Dedifferentiated amniotic fluid mesenchymal stem cell (primary cell): ENCODE results near the gene USP47.

Experiments
- DNase-seq: peaks from one replicate; pipeline ENCODE4 v3.0.0-alpha.2; 2016; ENCODE audit errors: extremely low spot score

Gene USP47

DNA sequence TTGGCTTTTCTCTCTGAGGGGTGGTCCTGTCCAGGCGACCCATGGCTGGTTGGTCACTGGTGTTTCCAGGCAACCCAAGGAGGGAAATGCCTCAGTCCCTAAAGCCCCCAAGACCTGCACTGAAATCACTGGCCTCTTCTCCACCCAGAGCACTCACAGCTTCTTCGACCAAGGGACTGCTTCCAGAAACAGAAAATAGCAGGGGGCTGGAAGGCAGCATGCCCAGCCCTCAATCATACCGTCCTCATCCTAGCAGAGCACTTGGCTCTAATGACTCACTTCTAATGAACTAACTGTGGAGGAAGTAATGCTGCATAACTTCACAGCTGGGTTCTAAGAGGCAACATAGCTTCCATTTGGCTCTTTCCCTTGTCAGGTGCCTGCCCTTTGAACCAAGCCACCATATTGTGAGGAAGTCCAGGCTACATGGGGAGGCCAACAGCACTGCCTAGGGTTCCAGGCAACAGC is 139.1 kb downstream of the USP47 start:
- no peak for DNase-seq

DNA sequence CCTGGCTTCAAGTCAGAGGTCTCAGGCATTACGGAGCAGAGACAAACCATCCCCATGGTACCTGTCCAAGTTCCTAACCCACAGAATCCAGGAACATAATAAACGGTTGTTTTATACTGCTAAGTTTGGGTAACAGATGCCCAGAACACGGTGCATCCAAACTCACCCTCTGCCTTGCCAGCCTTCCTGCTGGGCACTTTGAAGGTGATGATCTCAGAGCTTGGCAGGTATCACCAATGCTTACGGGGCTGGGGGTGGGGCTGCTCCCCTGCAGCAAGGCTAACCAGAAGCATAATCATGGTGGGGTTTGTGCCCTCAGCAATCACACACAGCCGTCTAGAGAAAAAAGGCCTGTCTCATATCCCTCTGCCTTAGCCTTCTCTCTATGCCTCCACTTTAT is 139.6 kb downstream of the USP47 start:
- no peak for DNase-seq

DNA sequence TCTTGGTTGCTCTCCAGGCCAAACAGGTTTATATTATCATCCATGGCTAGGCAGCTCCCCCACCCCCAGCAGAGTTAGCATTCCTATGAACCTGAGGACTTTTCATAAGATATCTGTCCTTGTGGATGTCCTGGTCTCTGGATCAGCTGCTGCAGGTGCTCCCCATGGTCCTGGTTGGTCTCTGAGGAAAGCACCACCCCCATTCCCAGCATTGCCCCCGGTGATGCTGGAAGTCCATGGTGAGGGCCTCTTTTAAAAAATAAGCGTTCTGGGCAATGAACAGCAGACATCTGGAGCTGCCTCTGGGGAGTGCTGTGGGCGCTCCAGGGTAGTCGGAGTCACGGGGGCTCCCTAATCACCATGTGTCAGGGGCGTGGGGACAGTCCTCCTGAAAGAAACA is 140.1 kb downstream of the USP47 start:
- no peak for DNase-seq

DNA sequence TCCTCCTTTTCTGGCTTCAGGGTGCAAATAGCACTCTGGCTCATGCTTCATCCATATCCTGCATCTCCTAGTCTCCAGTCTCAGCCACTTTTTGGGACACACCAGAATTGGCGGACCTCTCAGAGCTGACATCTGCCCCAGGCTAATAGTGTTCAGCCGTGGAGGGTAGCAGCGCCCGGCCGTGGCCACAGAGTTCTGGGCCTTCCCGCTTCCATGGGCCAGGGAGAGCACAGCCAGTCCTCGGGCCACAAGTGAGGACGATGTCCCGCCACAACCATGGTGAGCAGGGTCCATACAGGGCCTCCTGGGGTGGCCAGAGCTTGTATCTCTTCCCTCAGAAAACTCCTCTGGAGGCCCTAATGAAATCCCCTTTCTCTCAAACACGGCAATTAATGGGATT is 140.7 kb downstream of the USP47 start:
- no peak for DNase-seq

DNA sequence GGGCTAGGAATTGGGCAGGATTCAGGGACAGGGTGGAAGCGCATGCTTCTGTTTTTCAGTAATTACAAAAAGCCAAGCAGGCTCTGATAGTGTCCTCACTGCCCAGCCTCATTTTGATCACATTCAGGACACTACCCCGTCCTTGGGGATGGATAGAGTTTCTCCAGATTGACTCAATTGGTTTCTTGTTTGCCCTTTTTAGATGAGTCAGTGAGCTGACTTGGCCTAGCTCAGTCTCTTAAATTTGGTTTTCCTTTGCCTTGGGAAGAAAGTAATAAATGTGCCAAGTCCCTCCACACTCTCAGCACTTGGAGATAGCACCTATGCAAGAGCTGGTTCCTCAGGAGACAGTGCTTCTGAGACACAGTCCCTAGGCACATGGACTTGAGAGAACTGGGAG is 141.2 kb downstream of the USP47 start:
- DNase-seq: no peak

DNA sequence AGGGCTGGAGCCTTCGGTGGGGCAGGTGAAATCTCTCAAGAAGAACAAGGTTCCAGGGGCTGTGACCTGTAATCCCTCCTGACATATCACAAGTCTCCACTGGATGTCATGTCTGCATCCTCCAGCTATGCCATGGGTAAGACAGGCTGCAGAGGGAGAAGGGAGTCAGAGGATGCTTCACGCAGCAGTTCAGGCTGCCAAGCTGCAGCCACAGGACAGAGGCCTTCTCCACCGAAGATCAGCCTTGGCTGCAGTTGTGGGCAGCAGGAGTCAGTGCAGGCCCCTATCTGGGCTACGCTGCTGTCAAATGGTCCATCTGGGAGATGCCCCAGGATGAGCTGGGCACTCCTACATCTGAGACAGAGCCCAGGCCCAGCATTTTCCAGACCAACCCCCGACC is 141.7 kb downstream of the USP47 start:
- DNase-seq: no peak

DNA sequence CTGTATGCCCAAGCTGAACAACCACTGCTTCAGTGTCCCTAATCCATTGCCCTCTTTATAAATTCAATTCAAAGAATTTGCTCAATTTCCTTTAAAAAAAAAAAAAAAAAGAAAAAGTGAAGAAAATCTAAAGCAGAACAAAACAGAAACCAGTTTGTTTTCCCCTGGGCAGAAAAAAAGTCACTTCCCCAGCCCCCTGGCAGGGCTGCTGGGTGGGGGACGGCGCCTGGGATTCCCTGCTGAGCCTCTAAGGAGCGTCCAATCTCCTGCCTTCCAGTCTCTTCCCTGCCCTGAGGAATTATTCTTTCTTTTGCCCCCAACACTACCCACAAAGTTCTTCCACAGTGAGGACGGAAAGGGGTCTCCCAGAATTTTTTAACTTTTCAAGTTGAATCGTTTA is 142.8 kb downstream of the USP47 start:
- no peak for DNase-seq

DNA sequence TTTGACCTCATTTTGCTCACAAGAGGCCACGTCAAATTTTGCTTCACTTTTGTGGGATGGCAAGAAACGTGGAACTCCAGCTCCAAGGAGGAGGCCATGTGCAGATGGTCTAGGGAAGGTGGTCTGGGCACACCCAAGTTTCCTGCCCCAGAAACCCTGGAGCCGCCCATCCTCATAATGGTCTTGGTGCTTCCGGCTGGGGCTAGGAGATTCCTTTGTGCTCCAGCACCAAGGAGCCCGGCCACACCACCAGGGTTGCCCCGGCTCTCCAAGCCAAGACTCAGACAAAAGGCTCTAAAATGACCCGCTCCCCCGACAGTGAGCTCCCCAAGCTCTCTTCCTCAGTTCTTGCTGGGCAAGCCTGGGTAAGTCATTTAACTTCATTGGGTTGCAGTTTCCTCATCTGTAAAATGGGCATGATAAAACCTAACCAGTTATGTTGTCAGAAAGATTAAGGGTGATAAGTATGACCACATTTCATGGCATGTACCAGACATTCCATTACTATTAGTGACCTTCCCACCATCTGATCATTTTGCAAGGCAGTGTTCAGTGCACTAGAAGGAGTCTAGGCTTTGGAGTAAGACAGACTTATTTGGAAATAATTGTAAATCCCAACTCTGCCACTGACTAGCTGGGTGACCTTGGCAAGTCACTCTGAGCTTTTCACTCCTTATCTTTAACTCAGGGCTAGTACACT is 143.4 kb downstream of the USP47 start:
- DNase-seq: no peak

DNA sequence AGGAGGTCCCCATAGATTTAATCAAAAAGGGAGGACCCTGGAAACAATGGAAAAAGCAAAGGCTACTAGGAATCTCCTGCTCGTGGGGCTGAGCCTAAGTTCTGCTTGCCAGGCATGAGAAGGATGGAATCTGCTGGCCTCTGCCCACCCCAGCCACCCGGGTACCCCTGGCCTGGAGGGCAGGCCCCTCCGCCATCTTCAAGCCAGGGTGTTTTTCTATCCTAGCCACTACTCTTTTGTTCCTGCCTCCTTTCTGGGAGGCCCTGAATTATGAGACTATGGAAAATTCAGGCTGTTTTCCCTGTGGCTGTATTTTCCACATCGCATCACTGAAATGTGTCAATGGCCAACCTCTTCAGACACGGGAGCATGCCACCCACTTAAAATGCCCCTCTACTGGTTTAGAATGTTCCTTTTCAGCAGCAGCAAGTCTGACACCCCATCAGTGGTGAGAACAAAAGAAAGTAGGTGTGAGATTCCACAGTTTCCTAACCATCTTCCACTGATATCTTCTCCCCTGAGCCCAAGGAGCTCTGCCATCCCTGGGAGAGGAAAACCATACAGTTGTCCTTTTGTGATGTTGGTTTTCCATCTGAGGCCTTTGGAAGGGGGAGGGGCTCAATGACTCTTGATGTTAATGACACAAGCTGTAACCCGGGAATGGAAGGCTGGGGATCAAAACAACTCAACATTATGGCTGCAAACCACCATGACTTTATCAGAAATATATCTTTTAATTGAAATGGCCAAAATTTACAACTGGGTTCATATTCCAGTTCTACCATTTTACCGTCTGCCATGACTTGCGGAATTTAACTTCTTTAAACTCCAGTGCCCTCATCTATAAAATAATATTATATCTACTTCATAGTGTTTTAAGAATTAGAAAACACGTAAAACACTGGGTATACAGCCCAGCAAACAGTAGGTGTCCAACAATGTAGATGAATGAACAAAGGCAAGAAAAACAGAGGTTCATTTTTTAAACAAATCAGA is 144.5 kb downstream of the USP47 start:
- no peak for DNase-seq

DNA sequence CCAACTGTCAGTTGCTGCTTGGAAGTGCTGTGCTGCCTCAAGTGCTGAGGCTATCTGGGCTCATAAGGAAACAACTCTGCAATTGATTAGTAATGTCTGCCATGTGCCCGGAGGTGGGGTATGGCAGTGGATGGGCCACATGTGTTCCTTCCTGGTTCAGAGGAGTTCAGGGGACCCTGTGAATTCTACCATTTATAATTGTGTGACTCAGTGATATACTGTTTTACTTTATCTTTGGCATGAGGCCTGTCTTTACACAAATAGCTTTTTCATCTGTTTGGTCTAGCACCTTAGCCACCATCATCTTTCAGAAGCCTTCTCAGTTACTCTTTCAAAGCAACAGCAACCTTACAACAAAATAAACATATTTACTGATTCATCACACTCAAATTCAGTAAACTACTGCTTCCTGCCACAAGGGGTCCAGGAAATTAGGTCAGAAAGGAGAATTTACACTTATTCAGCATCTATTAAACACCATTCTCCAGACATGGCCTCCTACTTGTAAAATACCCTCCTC is 145.8 kb downstream of the USP47 start:
- no peak for DNase-seq

DNA sequence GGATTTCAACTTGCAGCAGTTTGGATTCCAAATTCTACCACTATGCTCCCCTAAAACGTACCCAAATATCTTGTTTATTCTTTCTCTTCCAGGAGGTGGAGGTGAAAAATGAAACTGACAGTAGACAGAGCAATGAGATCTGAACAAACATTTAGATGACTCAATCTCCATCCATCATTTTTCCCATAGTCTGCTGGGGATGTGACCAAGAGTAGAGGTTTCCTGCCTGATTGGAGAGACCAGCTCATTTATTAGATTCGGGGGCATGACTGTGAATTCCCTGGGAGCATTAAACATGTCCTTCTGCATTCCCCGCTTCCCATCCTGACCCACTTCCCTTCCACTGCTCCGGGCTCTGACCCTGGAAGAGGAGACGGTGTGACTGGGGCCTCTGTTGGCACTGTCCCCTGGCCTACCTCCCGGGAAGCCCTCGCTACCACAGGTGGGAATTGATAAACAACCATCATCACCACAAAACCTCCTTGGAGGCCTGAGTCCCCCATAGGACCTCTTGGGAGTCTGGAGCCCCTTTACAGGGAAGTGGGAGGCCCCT is 146.4 kb downstream of the USP47 start:
- DNase-seq: no peak

DNA sequence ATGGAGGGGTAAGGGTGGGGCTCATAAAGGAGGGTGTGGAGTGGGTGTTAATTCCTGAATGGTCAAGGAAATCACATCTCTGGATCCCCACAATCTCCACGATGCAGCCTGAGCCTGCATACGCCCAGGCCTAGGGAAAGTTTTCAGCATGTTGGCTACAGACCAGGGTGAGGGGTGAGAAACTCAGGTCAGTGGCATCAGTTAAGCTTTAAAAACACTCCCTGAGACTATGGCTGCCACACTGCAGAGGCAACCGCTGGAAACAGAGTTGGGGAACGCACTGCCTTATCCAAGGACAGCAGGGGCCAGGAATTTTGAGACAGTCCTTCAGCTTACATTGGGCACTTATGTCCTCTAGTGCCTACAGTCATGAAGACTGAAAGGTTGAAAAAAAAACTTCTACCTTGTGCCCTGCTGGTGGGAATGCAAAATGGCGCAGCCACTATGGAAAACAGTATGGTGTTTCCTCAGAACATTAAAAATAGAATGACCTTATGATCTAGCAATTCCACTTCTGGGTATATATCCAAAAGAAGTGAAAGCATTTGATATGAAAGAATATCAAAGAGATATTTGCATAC is 147.0 kb downstream of the USP47 start:
- DNase-seq: no peak

DNA sequence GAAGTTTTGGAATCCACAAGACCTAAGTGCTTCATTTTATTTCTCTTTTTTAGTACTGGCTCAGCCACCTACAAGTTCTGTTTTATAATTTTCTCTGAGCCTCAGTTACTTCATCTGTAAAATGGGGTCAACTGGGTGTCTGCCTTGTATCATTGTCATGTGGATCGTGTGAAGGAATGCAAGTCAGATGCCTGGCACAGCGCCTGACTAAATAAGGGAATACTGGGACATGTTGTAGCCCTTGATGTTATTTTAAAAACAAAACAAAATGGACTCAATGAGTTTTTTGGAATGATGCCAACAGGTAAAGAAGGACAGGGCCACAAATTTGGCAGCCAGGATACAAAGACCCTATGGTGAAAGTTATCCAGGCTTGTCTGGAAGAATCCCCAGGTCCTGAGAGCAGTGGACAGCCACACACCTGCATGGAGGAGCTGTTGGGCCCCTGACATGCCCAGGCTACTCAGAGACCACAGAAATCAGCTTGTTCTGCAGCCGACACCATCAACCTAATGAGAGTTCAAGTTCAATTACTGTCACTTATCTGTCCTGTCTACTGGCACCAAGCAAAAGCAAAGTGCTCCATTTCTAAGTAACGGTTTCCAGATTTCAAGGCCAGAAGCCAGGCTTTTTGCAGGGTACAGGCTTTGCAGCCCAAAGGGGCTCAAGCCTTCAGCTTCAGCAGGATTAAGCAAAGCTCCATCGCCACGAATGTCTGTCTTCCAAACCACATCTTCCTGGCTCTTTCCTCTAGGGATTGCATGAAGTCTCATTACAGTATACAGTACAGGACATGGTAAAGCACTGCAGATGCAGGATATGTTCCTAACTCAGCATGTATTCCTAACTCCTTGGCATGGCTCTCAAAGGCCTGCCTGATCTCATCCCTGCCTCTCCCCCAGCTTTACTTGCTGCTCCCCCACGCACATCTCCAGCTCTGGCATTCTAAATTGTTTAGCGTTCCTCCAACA is 148.3 kb downstream of the USP47 start:
- DNase-seq: no peak

DNA sequence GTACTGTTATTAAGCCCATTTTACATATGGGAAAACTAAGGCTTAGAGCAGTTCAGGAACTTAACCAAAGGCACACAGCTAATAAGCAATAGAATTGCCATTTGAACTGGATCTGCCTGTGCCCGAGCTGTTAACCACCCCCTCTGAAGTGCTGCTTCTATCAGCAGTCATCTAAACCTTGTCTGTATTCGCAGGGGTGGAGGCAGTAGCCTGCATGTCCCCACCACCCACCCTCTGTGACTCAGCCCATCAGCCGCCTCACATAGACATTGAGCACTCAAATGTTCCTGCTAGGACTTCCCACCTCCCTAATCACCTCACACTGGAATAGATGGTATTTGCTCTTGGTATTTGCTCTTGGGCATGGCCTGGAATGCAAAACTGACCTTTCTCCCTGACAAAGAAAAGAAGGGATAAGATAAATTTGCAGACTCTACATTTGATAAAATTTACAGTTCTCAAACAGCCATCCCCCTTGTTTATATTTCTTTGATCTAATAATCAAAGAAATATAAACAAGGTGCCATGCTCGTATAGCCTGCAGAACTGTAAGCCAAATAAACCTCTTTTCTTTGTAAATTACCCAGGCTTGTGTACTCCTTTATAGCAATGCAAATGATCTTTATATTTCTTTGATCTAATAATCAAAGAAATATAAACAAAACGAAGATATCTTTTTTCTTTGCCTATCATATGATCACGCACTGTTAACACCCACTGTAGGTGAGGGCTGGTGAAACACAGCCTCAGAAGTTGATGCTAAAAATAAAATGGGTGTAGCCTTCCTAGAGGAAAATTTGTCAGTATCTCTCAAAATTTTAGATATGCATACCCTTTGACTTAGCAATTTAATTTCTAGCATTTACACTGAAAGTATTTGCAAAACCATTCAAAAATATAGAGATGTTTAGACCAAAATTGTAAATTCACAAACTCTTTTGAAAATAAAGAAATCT is 150.8 kb downstream of the USP47 start:
- no peak for DNase-seq

DNA sequence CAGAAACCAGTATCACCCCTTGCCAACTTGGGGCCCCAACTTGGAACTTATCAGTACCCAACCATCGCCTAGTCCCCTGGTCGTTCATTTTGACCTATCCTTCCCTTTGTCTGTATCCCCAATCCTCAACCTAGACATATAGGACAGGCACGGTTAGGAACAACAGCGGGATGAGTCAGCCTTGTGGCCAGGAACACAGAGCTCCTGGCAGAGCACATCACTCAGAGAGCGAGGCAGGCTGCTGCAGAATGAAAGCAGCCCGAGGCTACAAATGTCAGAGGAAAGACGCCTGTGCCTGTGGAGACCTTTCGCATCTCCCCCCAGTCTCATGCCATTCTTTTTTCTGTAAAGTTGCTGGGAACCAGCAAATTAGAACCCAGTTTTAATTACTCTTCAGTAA is 152.1 kb downstream of the USP47 start:
- peak; percentile 79 for DNase-seq

DNA sequence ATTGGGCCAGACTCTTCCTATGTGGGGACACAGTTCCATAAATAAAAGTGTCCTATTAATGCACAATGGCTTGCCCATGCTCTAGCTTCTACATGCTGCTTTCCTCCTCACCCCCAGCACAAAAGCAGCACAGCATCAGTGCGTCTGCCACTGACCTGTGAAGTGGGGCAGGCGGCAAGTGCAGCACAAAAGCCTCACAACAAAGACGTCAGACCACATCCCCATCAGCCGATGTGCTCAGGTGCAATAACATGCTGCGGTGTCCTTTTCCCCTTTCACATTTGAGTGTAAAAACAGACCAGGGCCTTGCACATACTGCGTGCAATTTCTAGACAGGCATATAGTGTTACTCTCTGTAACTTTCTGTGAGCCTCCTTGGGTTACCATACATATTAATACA is 153.8 kb downstream of the USP47 start:
- DNase-seq: no peak

DNA sequence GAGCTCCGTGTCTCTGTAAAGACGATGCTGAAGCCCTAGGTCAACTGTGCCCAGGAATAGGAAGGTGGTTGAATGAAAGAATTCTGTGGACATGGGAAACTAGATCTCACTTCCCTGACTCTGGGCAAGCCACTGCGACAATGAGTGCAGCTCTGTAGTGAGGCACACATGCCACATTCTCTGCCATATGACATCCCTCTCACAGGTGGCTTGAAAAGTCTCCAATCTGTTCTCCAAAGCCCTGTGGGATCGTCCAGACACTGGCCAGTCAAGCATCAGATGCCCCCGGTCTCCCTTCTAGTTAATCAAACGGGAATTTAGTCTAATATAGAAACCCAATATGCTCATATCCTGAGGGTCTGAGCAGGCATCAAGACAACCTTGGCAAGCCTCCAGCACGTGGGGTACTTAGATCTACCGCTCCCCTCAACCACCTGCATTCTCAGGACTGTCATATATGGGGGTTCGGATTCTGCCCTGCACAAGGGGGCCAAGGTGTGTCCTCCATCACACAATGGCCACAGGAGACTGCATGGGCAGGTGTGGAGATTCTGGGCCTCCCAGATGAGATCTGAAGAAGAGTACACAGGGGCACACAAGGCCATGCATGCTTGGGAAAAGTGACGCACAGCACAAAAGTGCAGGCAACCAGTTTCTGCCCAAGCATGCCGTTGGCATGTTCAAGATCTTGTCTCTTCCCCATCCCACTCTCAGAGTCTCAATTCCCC is 154.7 kb downstream of the USP47 start:
- no peak for DNase-seq

DNA sequence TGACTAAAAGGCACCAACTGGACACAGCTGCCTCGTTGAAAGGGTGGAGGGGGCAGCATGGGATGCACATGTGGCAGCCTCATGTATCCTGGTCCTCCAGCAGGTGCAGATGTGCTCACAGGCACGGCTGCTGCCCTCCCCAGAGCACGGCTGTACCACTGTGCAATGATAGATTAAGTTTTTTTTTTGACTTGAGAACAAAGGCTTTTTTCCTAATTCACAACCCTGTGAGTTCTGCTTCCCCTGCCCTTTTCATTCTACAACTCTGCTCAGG is 155.2 kb downstream of the USP47 start:
- DNase-seq: no peak

DNA sequence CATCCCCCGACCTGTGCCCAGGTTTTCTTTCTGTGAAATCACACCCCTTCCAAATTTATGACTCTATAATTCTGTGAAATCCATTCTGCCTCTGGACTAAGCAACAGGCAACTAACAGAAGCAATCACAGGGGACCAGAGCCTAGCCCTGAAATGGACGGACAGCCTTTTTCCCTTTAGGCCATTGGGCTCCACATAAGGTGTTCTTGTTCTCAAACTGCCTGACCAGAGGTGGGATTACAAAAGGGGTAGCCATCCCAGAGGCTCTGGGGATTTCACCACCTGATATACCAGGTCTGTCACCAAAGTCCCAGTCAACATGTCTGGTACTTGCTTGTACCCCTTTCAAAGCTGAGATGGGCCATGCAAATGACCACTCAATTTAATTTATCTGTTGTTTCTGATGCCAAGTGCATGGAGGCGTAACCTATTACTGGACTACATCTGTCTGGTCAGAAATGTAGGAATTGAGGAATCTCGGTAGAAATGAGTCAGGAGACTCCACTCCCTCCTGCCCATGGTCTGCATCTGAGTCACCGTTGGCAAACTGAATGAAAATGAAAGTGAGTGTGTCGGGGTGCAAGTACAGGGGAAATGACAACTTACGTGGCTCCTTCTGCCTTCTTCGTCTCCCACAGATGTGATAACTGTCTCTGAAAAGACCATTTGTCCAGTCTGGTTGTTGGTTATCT is 156.5 kb downstream of the USP47 start:
- peak; percentile 89 for DNase-seq
